Adrenal gland (tissue), 12 donors: ENCODE data around the gene RTF1. TPM values are rescaled to one million over a fixed set of nuclear protein-coding genes. Genes with fewer than 3 reads are reported as not detected.

ENCODE experiments used
- DNase-seq, 7 donors: peaks; one replicate each; pipeline ENCODE4 v3.0.0-alpha.2; 2019 to 2020
- H3K27ac ChIP-seq, 5 donors: fragments of 200-600 bp; sonication (generic) in 4 of 5; 1 replicate in 3 of 5; 2 replicates in 2 of 5; pipeline versions ENCODE4 v1.5.1 to v1.8.0; 2016 to 2020; ENCODE audit warnings: mild to moderate bottlenecking in 1 of 5
- H3K27me3 ChIP-seq: fragments of 200-600 bp; 2 replicates; pipeline ENCODE4 v1.8.0; 2021
- H3K36me3 ChIP-seq, 2 donors: fragments of 200-600 bp; replicated peaks in 1 of 2; 1 replicate in 1 of 2; 2 replicates in 1 of 2; pipeline versions ENCODE4 v1.5.1 to v1.8.0; 2018 to 2022
- H3K4me1 ChIP-seq, 2 donors: fragments of 200-600 bp; replicated peaks in 1 of 2; 1 replicate in 1 of 2; 2 replicates in 1 of 2; pipeline versions ENCODE4 v1.5.1 to v1.8.0; 2018 to 2021
- H3K4me3 ChIP-seq, 4 donors: fragments of 200-600 bp; sonication (generic) in 3 of 4; one replicate each; pipeline ENCODE4 v1.5.1; 2016 to 2018
- H3K9me3 ChIP-seq, 3 donors: fragments of 200-600 bp; sonication (generic) in 1 of 3; replicated peaks in 1 of 3; 1 replicate in 2 of 3; 2 replicates in 1 of 3; pipeline versions ENCODE4 v1.5.1 to v1.8.0; 2016 to 2021
- POLR2A ChIP-seq, 2 donors: fragments of 450-650 bp; IDR thresholded peaks; one replicate each; pipeline ENCODE4 v1.6.1; 2017; ENCODE audit warnings: antibody characterized with exemption in 2 of 2, mild to moderate bottlenecking in 2 of 2, moderate library complexity in 1 of 2
- WGBS, 4 donors: extraction: QIAGEN DNeasy Blood & Tissue Kit in 2 of 4; methylation state at CpG; one replicate each; pipeline versions ENCODE4 v1.1.5 to v1.1.7; 2013 to 2017; 5-methylcytosine and 5-hydroxymethylcytosine counted together
- intact Hi-C, 2 donors: fragments of 100-400 bp; cut with DNase I; formaldehyde crosslinking; loops; one replicate each; pipeline versions ENCODE4 v1.14.1 to v1.15.0; 2022 to 2023
- polyA plus RNA-seq, 3 donors: library from polyadenylated mRNA; stranded (reverse); fragments of 200-250 nt in 2 of 3; fragments of 350-450 nt in 1 of 3; fragmentation: Illumina TruSeq in 1 of 3; extraction: RNeasy Lipid Tissue Mini Kit (QIAGEN cat#74804) in 1 of 3; gene quantifications; one replicate each; pipeline ENCODE4 v1.2.3, GENCODE V29; 2013 to 2014
- total RNA-seq, 9 donors: library from RNA; depleted of rRNA in 4 of 9; stranded (reverse); fragments of >200 nt in 4 of 9; fragments of 120-200 nt in 1 of 9; fragmentation: NEBNext Ultra II Directional in 1 of 9; extraction: Animal tissue kit (Norgen Biotek cat#: 25700) in 1 of 9; gene quantifications; one replicate each; pipeline versions ENCODE4 v1.1.0 to v1.2.4, GENCODE V29; 2013 to 2023
- TF ChIP-seq, protein P1 (sequence below), 6 experiments: fragments of 450-650 bp in 4 of 6; fragments of 200-600 bp in 2 of 6; sonication (generic) in 1 of 6; IDR thresholded peaks; 1 replicate in 5 of 6; 2 replicates in 1 of 6; pipeline versions ENCODE4 v1.5.1 to v1.8.0; 2016 to 2021; ENCODE audit warnings: antibody characterized with exemption in 6 of 6, mild to moderate bottlenecking in 2 of 6, moderate library complexity in 1 of 6
- donor health status: healthy with polysubstance abuse.
- donor health status: Bipolar disorder and iron deficiency.
- donor health status: DM: yes; HTN: yes; CAD: no.
- donor health status: DM: no; HTN: no; CAD: no.
- donor health status: DM: no; HTN: no; CAD: no.
- donor health status: DM: yes; HTN: yes; CAD: no.

Gene RTF1
- total and polyA plus RNA-seq, 12 donors, result 24.0 to 53.7 (median 39.2) TPM

DNA sequence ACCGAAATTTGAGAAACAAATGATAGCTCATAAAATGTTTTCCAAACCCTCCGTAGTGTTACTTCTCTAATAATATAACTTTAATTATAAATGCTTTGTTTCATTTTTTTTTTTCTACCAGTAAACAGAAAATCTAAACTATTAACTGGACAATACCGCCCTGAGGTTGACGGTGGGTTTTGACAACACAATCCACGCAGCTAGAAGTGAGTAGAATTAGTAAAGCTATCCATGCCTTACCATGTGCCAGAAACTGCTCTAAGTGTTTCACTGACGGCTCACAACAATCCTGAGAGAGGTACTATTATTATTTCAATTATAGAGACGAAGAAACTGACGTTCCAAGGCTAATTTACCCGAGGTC lies 15.0 kb upstream of the RTF1 start:
- H3K4me1 ChIP-seq, result no peaks in the 10 kb centered on the region
- H3K27me3 ChIP-seq, result no peaks in the 10 kb centered on the region
- H3K27ac ChIP-seq, result peak overlapping the region; percentile 33 to 93 (median 76)
- no peaks in the 10 kb centered on the region for H3K9me3 ChIP-seq
- intact Hi-C loops, result no loop called here
- H3K4me3 ChIP-seq, result peak overlapping the region; percentile 78 to 91 (median 86)
- TF ChIP-seq, protein P1, sequence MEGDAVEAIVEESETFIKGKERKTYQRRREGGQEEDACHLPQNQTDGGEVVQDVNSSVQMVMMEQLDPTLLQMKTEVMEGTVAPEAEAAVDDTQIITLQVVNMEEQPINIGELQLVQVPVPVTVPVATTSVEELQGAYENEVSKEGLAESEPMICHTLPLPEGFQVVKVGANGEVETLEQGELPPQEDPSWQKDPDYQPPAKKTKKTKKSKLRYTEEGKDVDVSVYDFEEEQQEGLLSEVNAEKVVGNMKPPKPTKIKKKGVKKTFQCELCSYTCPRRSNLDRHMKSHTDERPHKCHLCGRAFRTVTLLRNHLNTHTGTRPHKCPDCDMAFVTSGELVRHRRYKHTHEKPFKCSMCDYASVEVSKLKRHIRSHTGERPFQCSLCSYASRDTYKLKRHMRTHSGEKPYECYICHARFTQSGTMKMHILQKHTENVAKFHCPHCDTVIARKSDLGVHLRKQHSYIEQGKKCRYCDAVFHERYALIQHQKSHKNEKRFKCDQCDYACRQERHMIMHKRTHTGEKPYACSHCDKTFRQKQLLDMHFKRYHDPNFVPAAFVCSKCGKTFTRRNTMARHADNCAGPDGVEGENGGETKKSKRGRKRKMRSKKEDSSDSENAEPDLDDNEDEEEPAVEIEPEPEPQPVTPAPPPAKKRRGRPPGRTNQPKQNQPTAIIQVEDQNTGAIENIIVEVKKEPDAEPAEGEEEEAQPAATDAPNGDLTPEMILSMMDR (IDR thresholded peaks at IDR 0.05), result no peak
- TF ChIP-seq POLR2A (IDR thresholded peaks at IDR 0.05), result no peak
- H3K36me3 ChIP-seq, result no peaks in the 10 kb centered on the region
- no peak for DNase-seq
- 6 to 10% (median 8%) methylated on average over 9 of the region's 9 CpGs for WGBS, 4 donors

DNA sequence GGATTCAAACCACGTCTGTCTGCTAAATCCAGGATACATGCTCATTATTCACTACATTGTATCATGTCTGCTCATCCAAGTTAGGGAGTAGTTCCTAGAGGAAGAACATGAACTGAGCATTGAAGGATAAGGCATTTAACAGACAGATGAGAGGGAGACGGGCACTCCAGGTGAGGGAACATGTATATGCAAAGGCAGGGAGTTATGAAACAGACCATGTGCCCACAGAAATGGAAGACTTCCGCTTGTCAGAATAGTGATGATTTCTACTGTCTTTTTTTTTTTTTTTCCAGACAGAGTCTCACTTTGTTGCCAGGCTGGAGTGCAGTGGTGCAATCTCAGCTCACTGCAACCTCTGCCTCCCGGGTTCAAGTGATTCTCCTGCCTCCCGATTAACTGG lies 9.6 kb upstream of the RTF1 start:
- no peak overlapping the region for H3K4me3 ChIP-seq
- no peaks in the 10 kb centered on the region for H3K27me3 ChIP-seq
- no peaks in the 10 kb centered on the region for H3K9me3 ChIP-seq
- intact Hi-C loops, result no loop called here
- H3K36me3 ChIP-seq, result no peaks in the 10 kb centered on the region
- H3K27ac ChIP-seq, result no peak overlapping the region
- DNase-seq, result no peak
- WGBS, 4 donors, result 79 to 90% (median 89%) methylated on average over 5 of the region's 5 CpGs
- no peaks in the 10 kb centered on the region for H3K4me1 ChIP-seq
- TF ChIP-seq POLR2A (IDR thresholded peaks at IDR 0.05), result no peak
- TF ChIP-seq, protein P1 (IDR thresholded peaks at IDR 0.05), result no peak

DNA sequence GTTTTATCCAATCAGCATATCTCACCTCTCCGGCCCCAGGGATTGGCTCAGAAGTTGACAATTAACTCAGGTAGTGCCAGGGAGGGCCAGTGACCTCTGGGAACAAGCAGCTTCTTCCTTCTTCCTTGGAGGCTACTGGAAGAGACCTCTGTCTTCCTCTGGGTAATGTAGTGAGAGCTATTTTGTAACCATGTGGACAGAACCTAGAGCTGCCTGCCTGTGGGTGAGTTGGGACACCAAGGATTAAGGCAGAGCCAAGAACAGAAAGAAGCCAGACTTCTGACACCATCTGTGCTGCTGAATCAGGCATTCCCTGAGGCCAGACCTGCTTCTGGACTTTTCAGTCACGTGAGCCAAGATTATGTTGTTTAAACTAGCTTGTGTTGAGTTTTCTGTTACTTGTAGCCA lies 8.7 kb upstream of the RTF1 start:
- TF ChIP-seq, protein P1 (IDR thresholded peaks at IDR 0.05), result no peak
- TF ChIP-seq POLR2A (IDR thresholded peaks at IDR 0.05), result no peak
- H3K36me3 ChIP-seq, result no peaks in the 10 kb centered on the region
- no peaks in the 10 kb centered on the region for H3K9me3 ChIP-seq
- peak in 1 of 7 donors; percentile 10 for DNase-seq
- intact Hi-C loops, result no loop called here
- H3K27ac ChIP-seq, result no peak overlapping the region
- no peaks in the 10 kb centered on the region for H3K4me1 ChIP-seq
- no peak overlapping the region for H3K4me3 ChIP-seq
- H3K27me3 ChIP-seq, result no peaks in the 10 kb centered on the region
- WGBS, 4 donors, result 81 to 89% (median 82%) methylated on average over 2 of the region's 2 CpGs

DNA sequence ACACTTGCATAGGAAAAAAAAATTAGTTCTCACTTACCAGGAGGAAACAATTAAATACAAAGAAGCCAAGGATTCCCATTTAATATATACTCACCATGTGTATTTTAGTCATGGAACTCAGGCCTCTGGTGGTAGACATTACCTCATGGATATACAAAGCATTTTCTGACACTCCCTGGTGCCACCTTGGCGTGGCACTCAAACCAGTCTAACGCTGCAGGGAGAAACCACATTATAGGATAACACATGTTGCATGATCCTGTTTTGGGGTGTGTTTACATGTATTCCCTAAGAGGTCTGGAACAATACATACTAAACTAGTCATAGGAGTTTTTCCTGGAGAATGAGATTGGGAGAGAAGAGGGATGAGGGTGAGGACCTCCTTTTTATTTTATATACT lies 5.9 kb upstream of the RTF1 start:
- no peak overlapping the region for H3K4me3 ChIP-seq
- H3K27me3 ChIP-seq, result no peaks in the 10 kb centered on the region
- no peak overlapping the region for H3K27ac ChIP-seq
- intact Hi-C loops, result no loop called here
- no peak for DNase-seq
- 75 to 89% (median 85%) methylated on average over 2 of the region's 2 CpGs for WGBS, 4 donors
- no peaks in the 10 kb centered on the region for H3K36me3 ChIP-seq
- H3K9me3 ChIP-seq, result no peaks in the 10 kb centered on the region
- peaks cover 0 to 4% of the 10 kb centered on the region in 2 donors for H3K4me1 ChIP-seq
- TF ChIP-seq POLR2A (IDR thresholded peaks at IDR 0.05), result no peak
- TF ChIP-seq, protein P1 (IDR thresholded peaks at IDR 0.05), result no peak
